GM23338 (cell line): ENCODE results near the gene SH3TC2. TPM values are rescaled to one million over a fixed set of nuclear protein-coding genes. Genes with fewer than 3 reads are reported as not detected.

ENCODE experiments used
- ATAC-seq: fragments of 200-7000 bp; cut with Tn5 transposase; 3 replicates; pipeline ENCODE4 v1.9.1; 2020
- DNase-seq: peaks from one replicate; pipeline ENCODE4 v3.0.0-alpha.2; 2015; ENCODE audit warnings: low spot score
- H2AFZ ChIP-seq: fragments of 200-600 bp; sonication (generic); 2 replicates; pipeline ENCODE4 v1.8.0; 2016; ENCODE audit warnings: antibody characterized with exemption, mild to moderate bottlenecking, moderate library complexity
- H3F3A ChIP-seq: fragments of 200-600 bp; sonication (generic); replicated peaks from 2 replicates; pipeline ENCODE4 v1.8.0; 2017; ENCODE audit warnings: antibody characterized with exemption, mixed run types, low read depth
- H3K27ac ChIP-seq: fragments of 200-600 bp; sonication (generic); 2 replicates; pipeline ENCODE4 v1.6.1; 2016; ENCODE audit warnings: low read depth
- H3K27me3 ChIP-seq: fragments of 200-600 bp; sonication (generic); 2 replicates; pipeline ENCODE4 v1.8.0; 2016; ENCODE audit warnings: mild to moderate bottlenecking, mixed run types, moderate library complexity; ENCODE audit not compliant: insufficient read depth
- H3K36me3 ChIP-seq: fragments of 200-600 bp; sonication (generic); 2 replicates; pipeline ENCODE4 v1.8.0; 2016; ENCODE audit warnings: mild to moderate bottlenecking; ENCODE audit not compliant: insufficient read depth
- H3K4me1 ChIP-seq: fragments of 200-600 bp; sonication (generic); 2 replicates; pipeline ENCODE4 v1.8.0; 2016; ENCODE audit warnings: mild to moderate bottlenecking, moderate library complexity; ENCODE audit not compliant: insufficient read depth
- H3K4me2 ChIP-seq: fragments of 200-600 bp; sonication (generic); 2 replicates; pipeline ENCODE4 v1.7.1; 2017; ENCODE audit warnings: mixed run types
- H3K4me3 ChIP-seq: fragments of 200-600 bp; sonication (generic); 2 replicates; pipeline ENCODE4 v1.6.1; 2016; ENCODE audit warnings: mixed run types
- H3K79me2 ChIP-seq: fragments of 200-600 bp; sonication (generic); replicated peaks from 2 replicates; pipeline ENCODE4 v1.8.0; 2017; ENCODE audit warnings: mild to moderate bottlenecking; ENCODE audit not compliant: insufficient read depth
- H3K9me2 ChIP-seq: fragments of 200-600 bp; sonication (generic); 2 replicates; pipeline ENCODE4 v1.8.0; 2017; ENCODE audit not compliant: insufficient read depth
- H4K20me1 ChIP-seq: fragments of 200-600 bp; sonication (generic); replicated peaks from 2 replicates; pipeline ENCODE4 v1.8.0; 2017; ENCODE audit warnings: mild to moderate bottlenecking; ENCODE audit not compliant: insufficient read depth
- H3K27ac Mint-ChIP-seq: 2 replicates; pipeline ENCODE4 v1.8.0; 2020; ENCODE audit warnings: inconsistent platforms, mild to moderate bottlenecking, moderate library complexity, mixed read lengths
- H3K27me3 Mint-ChIP-seq: 3 replicates; pipeline ENCODE4 v1.8.0; 2022; ENCODE audit warnings: low read depth, mild to moderate bottlenecking, moderate library complexity, mixed read lengths, inconsistent platforms; ENCODE audit not compliant: insufficient read depth, poor library complexity
- H3K36me3 Mint-ChIP-seq: 3 replicates; pipeline ENCODE4 v1.8.0; 2021; ENCODE audit warnings: low read depth, mild to moderate bottlenecking, inconsistent platforms, moderate library complexity, mixed read lengths
- H3K4me1 Mint-ChIP-seq: 3 replicates; pipeline ENCODE4 v1.8.0; 2020; ENCODE audit warnings: mild to moderate bottlenecking, inconsistent platforms, mixed read lengths
- H3K4me3 Mint-ChIP-seq: 3 replicates; pipeline ENCODE4 v1.8.0; 2021; ENCODE audit warnings: moderate library complexity, mild to moderate bottlenecking, inconsistent platforms, mixed read lengths
- H3K9me3 Mint-ChIP-seq: 3 replicates; pipeline ENCODE4 v1.8.0; 2020; ENCODE audit warnings: moderate library complexity, mild to moderate bottlenecking, inconsistent platforms, mixed read lengths
- CREB1 ChIP-seq: fragments of 250-450 bp; sonication (Bioruptor Pico); IDR thresholded peaks from 2 replicates; pipeline ENCODE4 v1.5.0; 2020; ENCODE audit warnings: low read depth, mild to moderate bottlenecking, moderate library complexity
- EZH2 ChIP-seq: fragments of 200-600 bp; sonication (generic); IDR thresholded peaks from one replicate; pipeline ENCODE4 v1.8.0; 2017; ENCODE audit warnings: antibody characterized with exemption, mild to moderate bottlenecking, low read depth; ENCODE audit not compliant: unreplicated experiment
- JUNB ChIP-seq: IDR thresholded peaks from one replicate; pipeline ENCODE4 v1.6.1; 2016; ENCODE audit warnings: antibody characterized with exemption; ENCODE audit not compliant: unreplicated experiment
- NANOG ChIP-seq: IDR thresholded peaks from 2 replicates; pipeline ENCODE4 v1.6.1; 2016; ENCODE audit warnings: antibody characterized with exemption, borderline replicate concordance
- POLR2AphosphoS5 ChIP-seq: IDR thresholded peaks from 2 replicates; pipeline ENCODE4 v1.6.1; 2016; ENCODE audit warnings: antibody characterized with exemption, low read depth
- STAT1 ChIP-seq: IDR thresholded peaks from one replicate; pipeline ENCODE4 v1.6.1; 2016; ENCODE audit warnings: antibody characterized with exemption; ENCODE audit not compliant: unreplicated experiment
- ZNF114 ChIP-seq: fragments of 250-450 bp; sonication (Bioruptor Pico); IDR thresholded peaks from 2 replicates; pipeline ENCODE4 v1.5.0; 2020; ENCODE audit warnings: mild to moderate bottlenecking, moderate library complexity
- ZNF331 ChIP-seq: fragments of 250-450 bp; sonication (Bioruptor Pico); IDR thresholded peaks from 2 replicates; pipeline ENCODE4 v1.5.0; 2020; ENCODE audit warnings: low read depth, mild to moderate bottlenecking, moderate library complexity
- polyA plus RNA-seq: library from polyadenylated mRNA; unstranded; fragments of >200 nt; fragmentation: Nextera tagmentation; extraction: Ambion mirVana; gene quantifications from 2 replicates; pipeline ENCODE4 v1.2.1, GENCODE V29; 2016
- total RNA-seq: library from RNA; depleted of rRNA; stranded (reverse); fragments of >200 nt; shearing (Covaris generic); gene quantifications from 2 replicates; pipeline ENCODE4 v1.2.3, GENCODE V29; 2014
- TF ChIP-seq, protein P1 (sequence below): fragments of 250-450 bp; sonication (Bioruptor Pico); IDR thresholded peaks from 2 replicates; pipeline ENCODE4 v1.5.0; 2020; ENCODE audit warnings: mild to moderate bottlenecking, moderate library complexity
- TF ChIP-seq, protein P2 (sequence below): IDR thresholded peaks from 2 replicates; pipeline ENCODE4 v1.6.1; 2016; ENCODE audit warnings: antibody characterized with exemption
- TF ChIP-seq, protein P3 (sequence below): IDR thresholded peaks from one replicate; pipeline ENCODE4 v1.6.1; 2018; ENCODE audit warnings: antibody characterized with exemption; ENCODE audit not compliant: unreplicated experiment

Gene SH3TC2
- total and polyA plus RNA-seq, 2 experiments from 2014 or later = 0.10 to 0.17 TPM

DNA sequence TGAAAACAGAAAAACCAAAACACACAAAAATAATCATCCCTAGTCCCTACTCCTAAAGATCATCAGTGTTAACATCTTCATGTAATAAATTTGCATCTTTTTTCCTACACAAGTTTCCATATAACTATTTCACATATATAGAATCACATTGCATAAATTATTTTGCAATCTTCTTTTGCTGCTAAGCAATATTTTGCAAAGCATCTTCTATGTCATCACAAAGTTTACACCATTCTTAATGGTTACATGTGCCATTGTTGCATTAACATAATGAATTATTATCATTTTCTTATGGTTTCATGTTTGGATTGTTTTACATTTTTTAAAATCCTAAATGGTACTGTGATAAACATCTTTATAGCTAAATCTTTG is 17.8 kb downstream of the SH3TC2 start (continued):
- TF ChIP-seq EZH2 (no peak), ZNF331 (CRISPR knock-in tag) (no peak), STAT1 (no peak), POLR2AphosphoS5 (no peak)
- TF ChIP-seq, protein P1, sequence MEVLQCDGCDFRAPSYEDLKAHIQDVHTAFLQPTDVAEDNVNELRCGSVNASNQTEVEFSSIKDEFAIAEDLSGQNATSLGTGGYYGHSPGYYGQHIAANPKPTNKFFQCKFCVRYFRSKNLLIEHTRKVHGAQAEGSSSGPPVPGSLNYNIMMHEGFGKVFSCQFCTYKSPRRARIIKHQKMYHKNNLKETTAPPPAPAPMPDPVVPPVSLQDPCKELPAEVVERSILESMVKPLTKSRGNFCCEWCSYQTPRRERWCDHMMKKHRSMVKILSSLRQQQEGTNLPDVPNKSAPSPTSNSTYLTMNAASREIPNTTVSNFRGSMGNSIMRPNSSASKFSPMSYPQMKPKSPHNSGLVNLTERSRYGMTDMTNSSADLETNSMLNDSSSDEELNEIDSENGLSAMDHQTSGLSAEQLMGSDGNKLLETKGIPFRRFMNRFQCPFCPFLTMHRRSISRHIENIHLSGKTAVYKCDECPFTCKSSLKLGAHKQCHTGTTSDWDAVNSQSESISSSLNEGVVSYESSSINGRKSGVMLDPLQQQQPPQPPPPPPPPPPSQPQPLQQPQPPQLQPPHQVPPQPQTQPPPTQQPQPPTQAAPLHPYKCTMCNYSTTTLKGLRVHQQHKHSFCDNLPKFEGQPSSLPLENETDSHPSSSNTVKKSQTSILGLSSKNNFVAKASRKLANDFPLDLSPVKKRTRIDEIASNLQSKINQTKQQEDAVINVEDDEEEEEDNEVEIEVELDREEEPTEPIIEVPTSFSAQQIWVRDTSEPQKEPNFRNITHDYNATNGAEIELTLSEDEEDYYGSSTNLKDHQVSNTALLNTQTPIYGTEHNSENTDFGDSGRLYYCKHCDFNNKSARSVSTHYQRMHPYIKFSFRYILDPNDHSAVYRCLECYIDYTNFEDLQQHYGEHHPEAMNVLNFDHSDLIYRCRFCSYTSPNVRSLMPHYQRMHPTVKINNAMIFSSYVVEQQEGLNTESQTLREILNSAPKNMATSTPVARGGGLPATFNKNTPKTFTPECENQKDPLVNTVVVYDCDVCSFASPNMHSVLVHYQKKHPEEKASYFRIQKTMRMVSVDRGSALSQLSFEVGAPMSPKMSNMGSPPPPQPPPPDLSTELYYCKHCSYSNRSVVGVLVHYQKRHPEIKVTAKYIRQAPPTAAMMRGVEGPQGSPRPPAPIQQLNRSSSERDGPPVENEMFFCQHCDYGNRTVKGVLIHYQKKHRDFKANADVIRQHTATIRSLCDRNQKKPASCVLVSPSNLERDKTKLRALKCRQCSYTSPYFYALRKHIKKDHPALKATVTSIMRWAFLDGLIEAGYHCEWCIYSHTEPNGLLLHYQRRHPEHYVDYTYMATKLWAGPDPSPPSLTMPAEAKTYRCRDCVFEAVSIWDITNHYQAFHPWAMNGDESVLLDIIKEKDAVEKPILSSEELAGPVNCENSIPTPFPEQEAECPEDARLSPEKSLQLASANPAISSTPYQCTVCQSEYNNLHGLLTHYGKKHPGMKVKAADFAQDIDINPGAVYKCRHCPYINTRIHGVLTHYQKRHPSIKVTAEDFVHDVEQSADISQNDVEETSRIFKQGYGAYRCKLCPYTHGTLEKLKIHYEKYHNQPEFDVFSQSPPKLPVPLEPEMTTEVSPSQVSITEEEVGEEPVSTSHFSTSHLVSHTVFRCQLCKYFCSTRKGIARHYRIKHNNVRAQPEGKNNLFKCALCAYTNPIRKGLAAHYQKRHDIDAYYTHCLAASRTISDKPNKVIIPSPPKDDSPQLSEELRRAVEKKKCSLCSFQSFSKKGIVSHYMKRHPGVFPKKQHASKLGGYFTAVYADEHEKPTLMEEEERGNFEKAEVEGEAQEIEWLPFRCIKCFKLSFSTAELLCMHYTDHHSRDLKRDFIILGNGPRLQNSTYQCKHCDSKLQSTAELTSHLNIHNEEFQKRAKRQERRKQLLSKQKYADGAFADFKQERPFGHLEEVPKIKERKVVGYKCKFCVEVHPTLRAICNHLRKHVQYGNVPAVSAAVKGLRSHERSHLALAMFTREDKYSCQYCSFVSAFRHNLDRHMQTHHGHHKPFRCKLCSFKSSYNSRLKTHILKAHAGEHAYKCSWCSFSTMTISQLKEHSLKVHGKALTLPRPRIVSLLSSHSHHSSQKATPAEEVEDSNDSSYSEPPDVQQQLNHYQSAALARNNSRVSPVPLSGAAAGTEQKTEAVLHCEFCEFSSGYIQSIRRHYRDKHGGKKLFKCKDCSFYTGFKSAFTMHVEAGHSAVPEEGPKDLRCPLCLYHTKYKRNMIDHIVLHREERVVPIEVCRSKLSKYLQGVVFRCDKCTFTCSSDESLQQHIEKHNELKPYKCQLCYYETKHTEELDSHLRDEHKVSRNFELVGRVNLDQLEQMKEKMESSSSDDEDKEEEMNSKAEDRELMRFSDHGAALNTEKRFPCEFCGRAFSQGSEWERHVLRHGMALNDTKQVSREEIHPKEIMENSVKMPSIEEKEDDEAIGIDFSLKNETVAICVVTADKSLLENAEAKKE (CRISPR knock-in tag) = no peak
- TF ChIP-seq, protein P2, sequence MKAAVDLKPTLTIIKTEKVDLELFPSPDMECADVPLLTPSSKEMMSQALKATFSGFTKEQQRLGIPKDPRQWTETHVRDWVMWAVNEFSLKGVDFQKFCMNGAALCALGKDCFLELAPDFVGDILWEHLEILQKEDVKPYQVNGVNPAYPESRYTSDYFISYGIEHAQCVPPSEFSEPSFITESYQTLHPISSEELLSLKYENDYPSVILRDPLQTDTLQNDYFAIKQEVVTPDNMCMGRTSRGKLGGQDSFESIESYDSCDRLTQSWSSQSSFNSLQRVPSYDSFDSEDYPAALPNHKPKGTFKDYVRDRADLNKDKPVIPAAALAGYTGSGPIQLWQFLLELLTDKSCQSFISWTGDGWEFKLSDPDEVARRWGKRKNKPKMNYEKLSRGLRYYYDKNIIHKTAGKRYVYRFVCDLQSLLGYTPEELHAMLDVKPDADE = no peak

DNA sequence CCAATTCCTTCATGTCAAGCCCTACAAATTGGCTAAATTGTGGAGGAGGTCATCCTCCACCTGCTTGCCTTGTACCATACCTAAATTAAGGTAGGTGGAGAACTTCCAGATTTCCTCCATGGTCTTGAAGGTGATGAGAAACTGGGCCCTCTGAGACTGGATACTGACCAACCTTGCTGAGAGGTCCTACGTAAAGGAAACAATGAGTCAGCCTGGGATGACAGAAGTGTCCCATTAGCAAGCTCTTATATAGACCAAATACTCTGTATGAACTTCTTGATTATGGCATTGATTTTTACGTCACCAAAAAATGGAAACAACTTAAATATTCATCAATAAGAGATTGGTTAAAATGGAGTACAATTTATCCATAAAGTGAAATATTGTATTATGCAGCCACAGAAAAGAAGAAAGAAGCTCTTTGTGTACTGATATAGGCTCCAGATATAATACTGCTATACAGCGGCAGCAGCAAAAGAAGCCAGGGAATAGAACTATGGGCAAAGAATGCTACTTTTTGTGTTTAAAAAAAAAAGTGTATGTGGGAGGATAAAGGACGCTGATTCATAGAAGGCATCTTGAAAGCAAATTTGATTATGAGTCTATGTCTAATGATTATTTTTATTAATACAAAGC is 18.3 kb downstream of the SH3TC2 start:
- H3K4me2 ChIP-seq = no peak overlapping the region
- Mint-ChIP-seq H3K4me1 (peaks cover 3% of the 10 kb centered on the region; the same call in 1 of the 3 replicates), H3K27me3 (peaks cover 2% of the 10 kb centered on the region), H3K27ac (no peak overlapping the region), H3K4me3 (no peak overlapping the region), H3K9me3 (no peaks in the 10 kb centered on the region), H3K36me3 (no peaks in the 10 kb centered on the region)
- H3K4me3 ChIP-seq = no peak overlapping the region
- no peaks in the 10 kb centered on the region for H3F3A ChIP-seq
- no peak for DNase-seq
- H3K36me3 ChIP-seq = no peaks in the 10 kb centered on the region
- H3K27me3 ChIP-seq = no peaks in the 10 kb centered on the region
- no peaks in the 10 kb centered on the region for H3K79me2 ChIP-seq
- no peaks in the 10 kb centered on the region for H3K9me2 ChIP-seq
- ATAC-seq = no peak
- H2AFZ ChIP-seq = no peak overlapping the region
- H3K27ac ChIP-seq = no peak overlapping the region
- H4K20me1 ChIP-seq = no peaks in the 10 kb centered on the region
- H3K4me1 ChIP-seq = no peaks in the 10 kb centered on the region
- no peak for TF ChIP-seq STAT1
- TF ChIP-seq, protein P2 = no peak
- no peak for TF ChIP-seq EZH2
- TF ChIP-seq CREB1 (CRISPR knock-in tag) = no peak
- no peak for TF ChIP-seq NANOG
- no peak for TF ChIP-seq POLR2AphosphoS5
- TF ChIP-seq, protein P3, sequence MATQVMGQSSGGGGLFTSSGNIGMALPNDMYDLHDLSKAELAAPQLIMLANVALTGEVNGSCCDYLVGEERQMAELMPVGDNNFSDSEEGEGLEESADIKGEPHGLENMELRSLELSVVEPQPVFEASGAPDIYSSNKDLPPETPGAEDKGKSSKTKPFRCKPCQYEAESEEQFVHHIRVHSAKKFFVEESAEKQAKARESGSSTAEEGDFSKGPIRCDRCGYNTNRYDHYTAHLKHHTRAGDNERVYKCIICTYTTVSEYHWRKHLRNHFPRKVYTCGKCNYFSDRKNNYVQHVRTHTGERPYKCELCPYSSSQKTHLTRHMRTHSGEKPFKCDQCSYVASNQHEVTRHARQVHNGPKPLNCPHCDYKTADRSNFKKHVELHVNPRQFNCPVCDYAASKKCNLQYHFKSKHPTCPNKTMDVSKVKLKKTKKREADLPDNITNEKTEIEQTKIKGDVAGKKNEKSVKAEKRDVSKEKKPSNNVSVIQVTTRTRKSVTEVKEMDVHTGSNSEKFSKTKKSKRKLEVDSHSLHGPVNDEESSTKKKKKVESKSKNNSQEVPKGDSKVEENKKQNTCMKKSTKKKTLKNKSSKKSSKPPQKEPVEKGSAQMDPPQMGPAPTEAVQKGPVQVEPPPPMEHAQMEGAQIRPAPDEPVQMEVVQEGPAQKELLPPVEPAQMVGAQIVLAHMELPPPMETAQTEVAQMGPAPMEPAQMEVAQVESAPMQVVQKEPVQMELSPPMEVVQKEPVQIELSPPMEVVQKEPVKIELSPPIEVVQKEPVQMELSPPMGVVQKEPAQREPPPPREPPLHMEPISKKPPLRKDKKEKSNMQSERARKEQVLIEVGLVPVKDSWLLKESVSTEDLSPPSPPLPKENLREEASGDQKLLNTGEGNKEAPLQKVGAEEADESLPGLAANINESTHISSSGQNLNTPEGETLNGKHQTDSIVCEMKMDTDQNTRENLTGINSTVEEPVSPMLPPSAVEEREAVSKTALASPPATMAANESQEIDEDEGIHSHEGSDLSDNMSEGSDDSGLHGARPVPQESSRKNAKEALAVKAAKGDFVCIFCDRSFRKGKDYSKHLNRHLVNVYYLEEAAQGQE = no peak
- TF ChIP-seq JUNB = no peak
- no peak for TF ChIP-seq ZNF114 (CRISPR knock-in tag)
